Measurements from ENCODE around the gene NT5DC2.

GRCh38 chr3:52502001-52502400 is 31.7 kb downstream of the NT5DC2 start:
- TF ChIP-seq CTCF (IDR thresholded peaks at IDR 0.05; ENCODE audit: low read depth, low read length) (no peak), EZH2phosphoT487 (IDR thresholded peaks at IDR 0.05; ENCODE audit: low read depth) (no peak)

All from OCI-LY3 (cell line).